GM12873 (cell line): ENCODE results near the gene ZCCHC13.

Experiments used
- TF ChIP-seq, protein P1 (sequence below): IDR thresholded peaks from 2 replicates; pipeline ENCODE4 v1.5.1; 2012; ENCODE audit warnings: low read depth, mild to moderate bottlenecking, moderate library complexity, low read length, control low read depth; ENCODE audit not compliant: insufficient read depth; ENCODE audit errors: missing control alignments

Gene ZCCHC13

DNA sequence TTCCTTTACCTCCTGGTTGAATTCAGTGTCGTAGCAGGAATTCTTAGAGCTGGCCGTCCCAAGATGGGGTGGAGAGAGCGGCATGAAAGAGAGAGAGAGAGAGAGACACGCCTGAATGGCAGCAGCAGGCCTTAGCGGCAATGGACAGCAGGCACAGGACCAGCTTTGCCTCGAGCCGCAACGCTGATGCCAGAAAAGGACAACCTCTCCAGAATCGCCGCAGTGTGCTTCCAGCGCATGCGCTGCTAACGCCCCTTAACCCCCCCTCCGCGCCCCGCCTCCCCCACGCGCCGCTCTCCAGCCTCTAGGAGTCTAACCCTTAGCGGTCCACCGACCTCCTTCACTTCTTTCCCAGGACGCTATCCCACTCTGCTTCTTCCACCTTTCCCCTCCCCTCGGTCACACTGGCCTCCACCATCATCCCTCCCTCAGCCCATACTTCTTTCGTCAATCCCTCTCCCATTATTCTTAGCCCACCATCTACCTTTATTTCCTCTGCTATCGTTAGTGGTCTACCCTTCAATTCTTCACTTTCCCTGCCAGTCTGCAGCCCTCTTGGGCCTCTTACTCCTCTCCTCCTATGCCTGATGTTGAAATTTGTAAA is 10.5 kb upstream of the ZCCHC13 start:
- TF ChIP-seq, protein P1, sequence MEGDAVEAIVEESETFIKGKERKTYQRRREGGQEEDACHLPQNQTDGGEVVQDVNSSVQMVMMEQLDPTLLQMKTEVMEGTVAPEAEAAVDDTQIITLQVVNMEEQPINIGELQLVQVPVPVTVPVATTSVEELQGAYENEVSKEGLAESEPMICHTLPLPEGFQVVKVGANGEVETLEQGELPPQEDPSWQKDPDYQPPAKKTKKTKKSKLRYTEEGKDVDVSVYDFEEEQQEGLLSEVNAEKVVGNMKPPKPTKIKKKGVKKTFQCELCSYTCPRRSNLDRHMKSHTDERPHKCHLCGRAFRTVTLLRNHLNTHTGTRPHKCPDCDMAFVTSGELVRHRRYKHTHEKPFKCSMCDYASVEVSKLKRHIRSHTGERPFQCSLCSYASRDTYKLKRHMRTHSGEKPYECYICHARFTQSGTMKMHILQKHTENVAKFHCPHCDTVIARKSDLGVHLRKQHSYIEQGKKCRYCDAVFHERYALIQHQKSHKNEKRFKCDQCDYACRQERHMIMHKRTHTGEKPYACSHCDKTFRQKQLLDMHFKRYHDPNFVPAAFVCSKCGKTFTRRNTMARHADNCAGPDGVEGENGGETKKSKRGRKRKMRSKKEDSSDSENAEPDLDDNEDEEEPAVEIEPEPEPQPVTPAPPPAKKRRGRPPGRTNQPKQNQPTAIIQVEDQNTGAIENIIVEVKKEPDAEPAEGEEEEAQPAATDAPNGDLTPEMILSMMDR, result no peak

DNA sequence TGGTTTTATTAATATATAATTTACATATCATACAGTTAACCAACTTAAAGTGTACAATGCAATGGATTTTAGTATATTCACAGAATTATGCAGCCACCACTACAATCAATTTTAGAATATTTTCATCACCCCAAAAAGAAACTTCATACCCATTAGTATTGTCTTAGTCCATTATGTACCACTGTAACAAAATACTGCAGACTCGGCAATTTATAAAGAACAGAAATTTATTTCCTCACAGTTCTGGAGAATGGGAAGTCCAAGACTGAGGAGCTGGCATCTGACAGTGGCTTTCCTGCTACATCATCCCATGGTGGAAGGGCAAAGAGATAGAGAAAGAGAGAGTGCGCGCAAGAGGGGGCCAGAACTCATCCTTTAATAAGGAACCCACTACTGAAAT is 8.9 kb upstream of the ZCCHC13 start:
- TF ChIP-seq, protein P1, result no peak

DNA sequence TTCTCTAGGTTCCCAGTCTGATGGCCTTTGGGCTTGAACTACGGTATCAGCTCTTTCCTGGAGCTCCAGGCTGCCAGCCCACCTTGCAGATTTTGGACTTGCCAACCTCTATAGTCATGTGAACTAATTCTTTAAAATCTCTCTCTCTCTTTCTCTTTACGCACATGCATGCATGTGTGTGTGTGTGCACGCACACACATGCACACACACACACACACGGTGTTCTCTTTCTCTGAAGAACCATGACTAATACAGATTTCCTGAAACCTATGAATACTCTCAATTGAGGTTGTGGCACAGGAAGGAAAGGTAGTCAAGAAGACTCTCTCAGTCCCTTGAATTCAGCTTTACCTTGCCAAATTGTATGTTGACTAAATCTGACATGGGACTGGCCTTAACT is 6.2 kb upstream of the ZCCHC13 start:
- TF ChIP-seq, protein P1, result no peak

DNA sequence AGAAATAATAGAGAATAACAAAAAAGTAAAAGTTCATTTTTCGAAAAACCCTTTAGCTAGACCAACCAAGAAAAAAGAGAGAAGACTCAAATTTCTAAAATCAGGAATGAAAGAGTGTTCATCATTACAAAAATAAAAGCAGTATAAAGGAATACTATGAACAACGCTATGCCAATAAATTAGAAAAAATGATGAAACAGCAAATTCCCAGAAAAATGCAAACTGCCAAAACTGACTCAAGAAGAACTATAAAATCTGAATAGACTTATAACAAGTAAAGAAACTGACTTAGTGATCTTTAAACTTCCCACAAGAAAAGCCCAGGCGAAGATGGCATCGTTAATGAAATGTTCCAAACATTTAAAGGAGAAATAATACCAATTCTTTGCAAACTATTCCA is 3.1 kb upstream of the ZCCHC13 start:
- TF ChIP-seq, protein P1, result no peak

DNA sequence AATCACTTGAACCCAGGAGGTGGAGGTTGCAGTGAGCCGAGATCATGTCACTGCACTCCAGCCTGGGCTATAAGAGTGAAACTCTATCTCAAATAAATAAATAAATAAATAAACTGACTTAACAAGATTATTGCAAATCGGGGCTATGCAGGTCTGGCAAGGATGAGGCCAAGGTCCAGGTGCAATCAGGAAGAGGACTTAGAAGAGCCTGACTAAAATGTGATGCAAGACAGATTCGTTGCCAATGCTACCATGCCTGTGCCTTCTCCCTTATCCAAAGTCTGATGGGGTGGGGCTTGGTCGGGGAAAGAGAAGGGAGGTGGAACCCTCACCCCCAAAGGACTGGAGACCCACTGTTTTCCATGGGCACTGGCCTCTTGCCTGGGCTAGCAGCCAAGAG is 14.7 kb downstream of the ZCCHC13 start:
- TF ChIP-seq, protein P1, result no peak

DNA sequence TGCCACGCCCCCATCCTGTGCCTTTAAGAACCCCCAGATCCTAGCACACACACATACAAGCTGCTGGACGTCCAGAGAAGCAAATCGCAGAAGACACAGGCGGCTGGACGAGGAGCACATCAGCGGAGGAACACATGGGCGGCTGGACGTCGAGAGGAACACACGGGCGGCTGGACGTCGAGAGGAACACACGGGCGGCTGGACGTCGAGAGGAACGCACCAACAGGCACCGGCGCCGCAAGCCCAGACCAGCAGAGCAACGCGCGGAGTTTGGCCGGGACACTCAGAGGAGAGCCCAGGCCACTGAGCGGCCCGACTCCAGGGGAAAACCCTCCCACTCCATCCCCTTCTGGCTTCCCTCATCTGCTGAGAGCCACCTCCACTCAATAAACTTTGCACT is 17.2 kb downstream of the ZCCHC13 start:
- TF ChIP-seq, protein P1, result no peak

DNA sequence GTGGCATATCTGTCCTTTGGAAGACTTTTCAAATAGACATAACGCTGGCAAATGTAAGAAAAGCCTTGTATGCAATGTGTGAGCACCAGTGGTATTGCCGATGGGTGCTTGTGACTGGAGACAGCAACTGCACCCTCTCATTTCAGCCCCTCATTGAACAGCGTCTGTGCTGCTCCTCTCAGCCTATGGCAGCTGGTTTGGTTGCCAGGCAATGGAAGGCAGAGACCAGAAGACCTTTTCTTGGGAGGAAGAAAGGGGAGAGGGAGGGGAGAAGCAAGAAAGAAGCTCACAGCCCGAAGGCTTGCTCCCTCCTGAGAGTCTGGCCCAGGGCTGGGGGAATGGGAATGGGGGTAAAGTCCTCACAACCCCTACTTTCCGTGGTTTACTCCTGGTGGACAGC is 20.2 kb downstream of the ZCCHC13 start:
- TF ChIP-seq, protein P1, result no peak
